GM12891 (cell line): ENCODE results near the gene TRPC6.

ENCODE experiments used
- POLR2A ChIP-seq: IDR thresholded peaks from 2 replicates; pipeline ENCODE4 v1.6.1; 2011; ENCODE audit warnings: low read depth, low read length, control low read depth
- POLR2AphosphoS5 ChIP-seq: IDR thresholded peaks from 2 replicates; pipeline ENCODE4 v1.6.1; 2011; ENCODE audit warnings: low read depth, low read length, control low read depth
- POU2F2 ChIP-seq: IDR thresholded peaks from 2 replicates; pipeline ENCODE4 v1.6.1; 2011; ENCODE audit warnings: low read depth, mild to moderate bottlenecking, control low read depth, low read length, moderate library complexity
- SPI1 ChIP-seq: IDR thresholded peaks from 2 replicates; pipeline ENCODE4 v1.6.1; 2011; ENCODE audit warnings: low read depth, low read length, control low read depth
- TAF1 ChIP-seq: IDR thresholded peaks from 2 replicates; pipeline ENCODE4 v1.6.1; 2011; ENCODE audit warnings: low read depth, low read length, control low read depth

GRCh38 chr11:101563166-101563565 is 20.6 kb downstream of the TRPC6 start:
- TF ChIP-seq POLR2AphosphoS5, result no peak
- no peak for TF ChIP-seq TAF1
- no peak for TF ChIP-seq POLR2A
- no peak for TF ChIP-seq POU2F2
- no peak for TF ChIP-seq SPI1
